Left lung (tissue), 10 donors: ENCODE data around the gene LAMA5. TPM values are rescaled to one million over a fixed set of nuclear protein-coding genes. Genes with fewer than 3 reads are reported as not detected.

ENCODE experiments used
- ATAC-seq: fragments of 200-7000 bp; cut with Tn5 transposase; one replicate; pipeline ENCODE4 v1.9.1; 2020; ENCODE audit warnings: moderate library complexity
- DNase-seq, 4 donors: peaks; one replicate each; pipeline ENCODE4 v3.0.0-alpha.2; 2013 to 2020
- H3K27ac ChIP-seq, 2 donors: fragments of 200-600 bp; sonication (generic) in 1 of 2; one replicate each; pipeline versions ENCODE4 v1.5.0 to v1.8.0; 2020 to 2021
- H3K27me3 ChIP-seq, 2 donors: fragments of 200-600 bp; sonication (generic) in 1 of 2; one replicate each; pipeline versions ENCODE4 v1.5.0 to v1.8.0; 2020 to 2021
- H3K36me3 ChIP-seq, 2 donors: fragments of 200-600 bp; sonication (generic) in 1 of 2; one replicate each; pipeline versions ENCODE4 v1.5.0 to v1.8.0; 2020 to 2021
- H3K4me1 ChIP-seq, 2 donors: fragments of 200-600 bp; one replicate each; pipeline ENCODE4 v1.8.0; 2021
- H3K4me3 ChIP-seq, 2 donors: fragments of 200-600 bp; sonication (generic) in 1 of 2; one replicate each; pipeline versions ENCODE4 v1.5.0 to v1.8.0; 2020 to 2021; ENCODE audit warnings: mild to moderate bottlenecking in 1 of 2
- H3K9me3 ChIP-seq, 2 donors: fragments of 200-600 bp; sonication (generic) in 1 of 2; one replicate each; pipeline versions ENCODE4 v1.5.0 to v1.8.0; 2020 to 2021
- intact Hi-C, 2 donors: fragments of 100-400 bp; cut with DNase I; formaldehyde crosslinking; loops; one replicate each; pipeline versions ENCODE4 v1.11.2 to v1.14.2; 2022
- polyA plus RNA-seq, 6 donors: library from polyadenylated mRNA; unstranded; fragments of 120-200 nt; gene quantifications; one replicate each; pipeline ENCODE4 v1.2.1, GENCODE V29; 2013; ENCODE audit not compliant: insufficient read length in 6 of 6
- total RNA-seq, 2 donors: library from RNA; stranded (reverse); fragmentation: NEBNext Ultra II Directional; extraction: Animal tissue kit (Norgen Biotek cat#: 25700); gene quantifications; one replicate each; pipeline ENCODE4 v1.2.1, GENCODE V29; 2021
- TF ChIP-seq, protein P1 (sequence below), 2 donors: fragments of 200-600 bp; sonication (generic) in 1 of 2; IDR thresholded peaks; one replicate each; pipeline versions ENCODE4 v1.5.0 to v1.8.0; 2021; ENCODE audit warnings: antibody characterized with exemption in 2 of 2
- donor health status: DM: no; HTN: yes; CAD: no.
- donor health status: DM: no; HTN: no; CAD: no.

The LAMA5 gene
- total and polyA plus RNA-seq, 8 donors = 123 to 267 (median 158) TPM

DNA sequence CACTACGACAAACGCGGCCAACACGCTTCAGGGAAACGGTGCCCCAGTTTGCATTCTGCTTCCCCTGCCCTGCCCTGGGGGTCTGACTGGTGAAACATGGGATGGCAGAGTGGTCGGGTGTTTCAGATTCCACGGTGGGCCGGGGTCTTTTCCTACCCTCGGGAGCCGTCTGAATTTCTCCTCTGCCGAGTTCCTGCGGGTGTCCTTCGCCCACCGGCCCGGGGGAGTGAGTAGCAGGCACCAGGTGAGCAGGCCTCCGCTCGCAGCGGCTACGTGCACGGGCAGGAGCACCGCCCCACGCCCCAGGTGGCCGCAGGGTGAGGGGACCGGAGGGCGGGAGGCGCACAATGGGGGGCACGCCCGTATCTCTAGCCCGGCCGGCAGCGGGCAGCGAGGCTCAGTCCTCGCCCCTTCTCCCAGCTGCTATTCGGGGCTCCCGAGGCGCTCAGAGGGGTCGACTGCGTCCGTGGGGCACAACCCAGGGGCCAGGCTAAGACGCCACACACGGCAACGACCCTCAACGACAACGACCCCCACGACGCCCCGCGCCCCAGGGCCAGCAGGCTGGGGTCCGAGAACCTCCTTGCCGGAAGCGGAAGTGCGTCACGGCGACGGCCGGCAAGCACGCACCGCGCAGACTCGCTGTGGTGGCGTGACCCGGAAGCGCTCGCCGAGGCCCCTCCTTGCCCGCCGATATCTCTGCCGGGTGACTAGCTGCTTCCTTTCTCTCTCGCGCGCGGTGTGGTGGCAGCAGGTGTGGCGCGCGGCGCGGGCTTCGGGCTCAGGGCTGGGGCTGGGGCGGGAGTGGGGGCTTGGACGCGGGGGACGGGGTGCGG lies 19.5 kb upstream of the LAMA5 start, which contains the start of gene RPS21:
TSS of gene RPS21 (plus strand) at position 721 of the 836 bp plus-strand sequence. CDS start 236 bp downstream, outside the sequence.
- DNase-seq (peak; percentile 87 to 97 (median 95)), ATAC-seq (peak; percentile 94)
- no peaks in the 10 kb centered on the region for H3K27me3 ChIP-seq
- no peaks in the 10 kb centered on the region for H3K9me3 ChIP-seq
- intact Hi-C loops = no loop called here
- H3K36me3 ChIP-seq = peaks cover 0 to 38% of the 10 kb centered on the region in 2 donors
- TF ChIP-seq, protein P1, sequence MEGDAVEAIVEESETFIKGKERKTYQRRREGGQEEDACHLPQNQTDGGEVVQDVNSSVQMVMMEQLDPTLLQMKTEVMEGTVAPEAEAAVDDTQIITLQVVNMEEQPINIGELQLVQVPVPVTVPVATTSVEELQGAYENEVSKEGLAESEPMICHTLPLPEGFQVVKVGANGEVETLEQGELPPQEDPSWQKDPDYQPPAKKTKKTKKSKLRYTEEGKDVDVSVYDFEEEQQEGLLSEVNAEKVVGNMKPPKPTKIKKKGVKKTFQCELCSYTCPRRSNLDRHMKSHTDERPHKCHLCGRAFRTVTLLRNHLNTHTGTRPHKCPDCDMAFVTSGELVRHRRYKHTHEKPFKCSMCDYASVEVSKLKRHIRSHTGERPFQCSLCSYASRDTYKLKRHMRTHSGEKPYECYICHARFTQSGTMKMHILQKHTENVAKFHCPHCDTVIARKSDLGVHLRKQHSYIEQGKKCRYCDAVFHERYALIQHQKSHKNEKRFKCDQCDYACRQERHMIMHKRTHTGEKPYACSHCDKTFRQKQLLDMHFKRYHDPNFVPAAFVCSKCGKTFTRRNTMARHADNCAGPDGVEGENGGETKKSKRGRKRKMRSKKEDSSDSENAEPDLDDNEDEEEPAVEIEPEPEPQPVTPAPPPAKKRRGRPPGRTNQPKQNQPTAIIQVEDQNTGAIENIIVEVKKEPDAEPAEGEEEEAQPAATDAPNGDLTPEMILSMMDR (IDR thresholded peaks at IDR 0.05) = no peak
- H3K4me3 ChIP-seq = peak within 1 kb of the TSS; percentile 98 to 100
- H3K4me1 ChIP-seq = peaks cover 11 to 39% of the 10 kb centered on the region in 2 donors
- H3K27ac ChIP-seq = peak within 1 kb of the TSS; percentile 87 to 88

DNA sequence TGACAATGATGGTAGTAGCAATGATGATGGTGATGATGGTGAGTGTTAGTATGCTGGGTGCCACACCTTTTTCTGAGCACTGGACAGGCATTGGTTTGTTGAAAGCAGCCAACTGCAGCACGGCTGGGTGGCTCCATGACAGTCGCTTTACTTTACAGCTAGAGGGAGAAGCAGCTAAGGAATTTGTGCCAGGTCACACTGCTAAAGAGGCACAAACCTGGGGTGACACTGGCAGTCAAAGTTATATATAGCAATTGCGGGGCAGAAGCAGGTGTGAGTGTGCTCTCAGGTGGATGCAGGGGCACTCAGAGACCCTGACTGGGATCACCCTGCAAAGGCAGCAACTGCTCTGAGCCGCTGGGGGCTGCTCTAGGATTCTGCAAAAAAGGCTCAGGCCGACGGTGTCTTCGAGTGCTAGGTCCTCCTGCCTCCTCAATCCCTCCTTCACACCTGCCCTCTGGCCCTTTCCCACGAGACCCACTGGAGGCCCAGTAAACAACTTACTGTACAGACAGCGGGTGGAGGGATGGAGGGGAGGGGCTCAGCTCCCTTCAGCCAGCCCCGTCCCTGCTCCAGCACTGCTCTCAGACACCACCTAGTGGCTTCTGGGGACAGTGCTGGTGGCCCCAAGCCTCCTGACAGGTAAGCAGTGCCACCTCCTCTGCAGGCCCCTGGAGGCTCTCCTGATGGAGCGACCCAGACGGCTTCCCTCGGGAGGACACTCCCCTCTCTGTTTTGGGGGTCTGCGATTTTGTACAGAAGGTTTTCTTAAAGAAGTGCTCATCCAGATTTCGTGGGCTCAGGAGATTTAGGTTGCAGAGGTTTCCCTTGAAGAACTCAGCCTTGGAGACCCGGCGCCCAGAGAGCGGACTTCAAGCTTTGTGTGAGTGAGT lies 15.4 kb upstream of the LAMA5 start:
- peak in 2 of 4 donors; percentile 83 to 89 for DNase-seq
- peak; percentile 82 for ATAC-seq
- no peaks in the 10 kb centered on the region for H3K27me3 ChIP-seq
- TF ChIP-seq, protein P1 (IDR thresholded peaks at IDR 0.05) = peak; percentile 87 to 92
- H3K27ac ChIP-seq = no peak overlapping the region
- no peak overlapping the region for H3K4me3 ChIP-seq
- peaks cover 10 to 42% of the 10 kb centered on the region in 2 donors for H3K4me1 ChIP-seq
- no peaks in the 10 kb centered on the region for H3K36me3 ChIP-seq
- intact Hi-C loops = loop anchor here in 1 of 2 donors (5.0 kb wide), 1 partner anchor 80 kb away; the partner anchor contains the start of gene ADRM1
- no peaks in the 10 kb centered on the region for H3K9me3 ChIP-seq

DNA sequence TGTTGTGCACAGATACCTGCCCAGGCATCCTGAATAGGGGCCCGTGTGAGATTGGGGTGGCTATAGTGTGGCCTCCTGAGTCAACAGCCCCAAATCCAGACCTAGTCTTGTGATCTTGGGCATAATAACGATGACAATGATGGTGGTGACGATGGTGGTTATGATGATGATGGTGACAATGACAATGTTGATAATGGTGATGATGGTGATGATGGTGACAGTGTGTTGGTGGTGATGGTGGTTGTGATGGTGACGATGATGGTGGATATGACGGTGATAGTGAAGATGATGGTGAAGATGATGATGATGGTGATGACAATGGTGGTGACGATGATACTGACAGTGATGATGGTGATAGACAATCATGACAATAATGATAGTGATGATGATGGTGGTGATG lies 14.7 kb upstream of the LAMA5 start:
- Histone ChIP-seq H3K4me1 (peaks cover 11 to 45% of the 10 kb centered on the region in 2 donors), H3K9me3 (no peaks in the 10 kb centered on the region), H3K4me3 (no peak overlapping the region), H3K36me3 (no peaks in the 10 kb centered on the region), H3K27me3 (no peaks in the 10 kb centered on the region), H3K27ac (peak overlapping the region in 1 of 2 donors; percentile 73)
- intact Hi-C loops = loop anchor here in 1 of 2 donors (5.0 kb wide), 1 partner anchor 80 kb away; the partner anchor contains the start of gene ADRM1
- DNase-seq (no peak), ATAC-seq (no peak)
- TF ChIP-seq, protein P1 (IDR thresholded peaks at IDR 0.05) = no peak

DNA sequence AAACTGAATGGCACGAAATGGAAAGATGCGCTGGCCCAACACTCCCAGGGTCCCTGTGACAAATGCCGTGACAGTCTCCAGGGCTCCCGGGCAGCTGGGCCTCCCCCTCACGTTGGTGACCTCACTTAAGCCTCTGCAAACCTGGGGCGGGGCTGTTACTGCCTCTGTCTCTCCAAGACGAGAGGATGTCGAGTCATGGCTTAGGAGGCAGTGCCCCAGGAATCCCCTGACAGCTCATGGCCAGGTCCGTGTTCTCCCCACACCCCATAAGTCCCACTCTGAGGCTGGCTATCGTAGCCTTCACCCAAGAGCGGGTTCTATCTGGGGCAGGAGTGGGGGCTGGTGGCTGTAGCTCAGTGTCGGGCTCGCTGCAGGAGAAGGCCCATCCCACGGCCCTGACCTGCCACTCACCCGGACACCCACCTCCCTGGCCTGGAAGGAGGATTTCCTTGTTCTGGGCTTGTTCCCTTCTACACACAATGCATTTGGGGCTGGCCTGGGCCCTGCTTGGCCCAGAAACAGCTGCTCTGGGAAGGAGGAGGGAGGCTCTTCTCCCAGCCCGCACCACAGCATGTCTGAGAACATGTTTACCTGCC lies 14.2 kb upstream of the LAMA5 start:
- no peaks in the 10 kb centered on the region for H3K9me3 ChIP-seq
- peaks cover 17 to 48% of the 10 kb centered on the region in 2 donors for H3K4me1 ChIP-seq
- ATAC-seq (no peak), DNase-seq (no peak)
- H3K36me3 ChIP-seq = no peaks in the 10 kb centered on the region
- intact Hi-C loops = loop anchor here in 1 of 2 donors (5.0 kb wide), 1 partner anchor 79 kb away; the partner anchor contains the start of gene ADRM1
- H3K27me3 ChIP-seq = no peaks in the 10 kb centered on the region
- TF ChIP-seq, protein P1 (IDR thresholded peaks at IDR 0.05) = no peak
- peak overlapping the region; percentile 44 to 73 for H3K27ac ChIP-seq
- no peak overlapping the region for H3K4me3 ChIP-seq
